NCI-H2029 treated with DMSO at 0.1 percent for 48 hours (cell line): ENCODE measurements around the gene IRS2.

Source experiments
- DNase-seq: peaks from one replicate; lab custom pipeline; 2025; lab: John Stamatoyannopoulos, UW

IRS2 gene

GRCh38 chr13:109728791-109729731 is 57.3 kb downstream of the IRS2 start:
- DNase-seq = no peak

GRCh38 chr13:109728061-109728460 is 58.3 kb downstream of the IRS2 start:
- no peak for DNase-seq

- no peak for DNase-seq
Observed at GRCh38 chr13:109727251-109727650, 59.1 kb downstream of the IRS2 start.

- no peak for DNase-seq
Observed at GRCh38 chr13:109725995-109726637, 60.3 kb downstream of the IRS2 start.

- DNase-seq = no peak
Observed at GRCh38 chr13:109725297-109725696, 61.1 kb downstream of the IRS2 start.

GRCh38 chr13:109724603-109725002 is 61.8 kb downstream of the IRS2 start:
- DNase-seq = no peak

- no peak for DNase-seq
Observed at GRCh38 chr13:109723046-109723445, 63.3 kb downstream of the IRS2 start.

GRCh38 chr13:109722068-109722467 is 64.3 kb downstream of the IRS2 start:
- DNase-seq = no peak

GRCh38 chr13:109720758-109721184 is 65.6 kb downstream of the IRS2 start:
- peak; percentile 87 for DNase-seq

GRCh38 chr13:109719962-109720646 is 66.3 kb downstream of the IRS2 start:
- no peak for DNase-seq

GRCh38 chr13:109718726-109719125 is 67.7 kb downstream of the IRS2 start:
- DNase-seq = no peak

- DNase-seq = no peak
Observed at GRCh38 chr13:109717686-109718085, 68.7 kb downstream of the IRS2 start.

GRCh38 chr13:109715902-109716301 is 70.5 kb downstream of the IRS2 start:
- no peak for DNase-seq

GRCh38 chr13:109713681-109714080 is 72.7 kb downstream of the IRS2 start:
- DNase-seq = no peak

- no peak for DNase-seq
Observed at GRCh38 chr13:109712124-109712722, 74.2 kb downstream of the IRS2 start.

GRCh38 chr13:109707742-109708617 is 78.4 kb downstream of the IRS2 start:
- DNase-seq = no peak

GRCh38 chr13:109707044-109707741 is 79.2 kb downstream of the IRS2 start:
- peak; percentile 29 for DNase-seq

- no peak for DNase-seq
Observed at GRCh38 chr13:109706015-109706715, 80.2 kb downstream of the IRS2 start.

GRCh38 chr13:109704771-109705635 is 81.4 kb downstream of the IRS2 start:
- DNase-seq = peak; percentile 30
